ENCODE results near the gene DKC1.

- TF ChIP-seq EZH2 (IDR thresholded peaks at IDR 0.05; ENCODE audit: borderline replicate concordance, low read length) (no peak), CTCF (IDR thresholded peaks at IDR 0.05; ENCODE audit: low read length) (no peak)
These were observed 24.5 kb upstream of the DKC1 start for GRCh38 chrX:154738011-154738738.

Data from OCI-LY1 (cell line).